Measurements from ENCODE around the gene MRPS7. TPM values are rescaled to one million over a fixed set of nuclear protein-coding genes. Genes with fewer than 3 reads are reported as not detected.

The MRPS7 gene
- total and polyA plus RNA-seq, 2 donors (not counting 3 experiments of a cell fraction or from before 2014, with no cell fraction given), result 79.8 to 82.8 TPM

- H3K9me3 ChIP-seq (replicated peaks; ENCODE audit: control insufficient read depth, insufficient read depth, low read length), result no peaks in the 10 kb centered on the region
- FAIRE-seq, result no peak
- H3K27ac ChIP-seq (ENCODE audit: insufficient read depth, low read depth, low read length), result no peak overlapping the region
- ChIA-PET CTCF (interaction anchor here (0.9 to 2.9 kb wide), 9 partner anchors 11 to 267 kb away, joined by 3 to 20 read pairs (median 4); partner anchors contain the start of gene MIF4GD), POLR2A (interaction anchor here (0.6 kb wide), 1 partner anchor 41 kb away, joined by 4 read pairs; no protein-coding TSS in a partner anchor)
- H3K27me3 ChIP-seq (ENCODE audit: control insufficient read depth in 2 of 2, insufficient read depth in 2 of 2, low read length in 2 of 2), result no peaks in the 10 kb centered on the region
- H3K36me3 ChIP-seq (ENCODE audit: control insufficient read depth in 2 of 2, extremely low read depth in 1 of 2, insufficient read depth in 2 of 2, low read length in 2 of 2), result peaks cover 3 to 42% of the 10 kb centered on the region in 2 experiments
- intact Hi-C loops (cut with micrococcal nuclease) (no loop called here), dilution Hi-C loops (cut with MboI; ENCODE audit: extremely low pct_ligation_motif_present, low sequenced_read_pairs) (no loop called here)
- TF ChIP-seq JUN (IDR thresholded peaks at IDR 0.05; ENCODE audit: borderline replicate concordance, insufficient read depth, insufficient read length, low read depth) (no peak), GATA2 (IDR thresholded peaks at IDR 0.05; ENCODE audit: insufficient read depth, insufficient read length, low read depth, low read length) (no peak), POLR2AphosphoS5 (IDR thresholded peaks at IDR 0.05; ENCODE audit: insufficient read depth, low read depth, low read length) (no peak), POLR2A (IDR thresholded peaks at IDR 0.05; ENCODE audit: low read depth, low read length) (no peak), CTCF (IDR thresholded peaks at IDR 0.05; ENCODE audit: extremely low read depth in 1 of 2, insufficient read depth in 1 of 2, low read depth in 1 of 2, low read length in 2 of 2) (no peak), MAX (IDR thresholded peaks at IDR 0.05; ENCODE audit: insufficient read depth, insufficient read length) (no peak), EZH2 (IDR thresholded peaks at IDR 0.05; ENCODE audit: borderline replicate concordance, low read depth, low read length, severe bottlenecking) (no peak), MYC (IDR thresholded peaks at IDR 0.05; ENCODE audit: low read depth, low read length) (no peak), FOS (IDR thresholded peaks at IDR 0.05; ENCODE audit: borderline replicate concordance, insufficient read depth, low read length) (no peak)
- H3K9me1 ChIP-seq (replicated peaks; ENCODE audit: control insufficient read depth, extremely low read depth, insufficient read depth, low read length), result no peaks in the 10 kb centered on the region
- no peaks in the 10 kb centered on the region for H4K20me1 ChIP-seq (replicated peaks; ENCODE audit: control insufficient read depth, extremely low read depth, insufficient read depth, low read length)
- H3K4me3 ChIP-seq (replicated peaks in 1 of 3; ENCODE audit: insufficient read depth in 1 of 3, low read depth in 1 of 3, low read length in 3 of 3), result no peak overlapping the region
- H3K9ac ChIP-seq (replicated peaks; ENCODE audit: extremely low read depth, insufficient read depth, low read length), result no peak overlapping the region
- BruUV-seq (replicated peaks), result no TSS peak
- H3K4me2 ChIP-seq (ENCODE audit: insufficient read depth, low read length), result no peak overlapping the region
- peak; percentile 26 for DNase-seq (ENCODE audit: low read depth, low spot score)
- H2AFZ ChIP-seq (ENCODE audit: low read depth, low read length), result no peak overlapping the region
- H3K4me1 ChIP-seq (ENCODE audit: control insufficient read depth, extremely low read depth, insufficient read depth, low read length), result no peaks in the 10 kb centered on the region
- H3K79me2 ChIP-seq (ENCODE audit: control insufficient read depth, insufficient read depth, low read length), result no peaks in the 10 kb centered on the region
Measured at GRCh38 chr17:75228847-75229246, 32.8 kb upstream of the MRPS7 start.

Data from endothelial cell of umbilical vein (primary cell).